Epidermal melanocyte (primary cell): Measurements from ENCODE around the gene UBE2L5.
A peak's percentile ranks its signal among the peaks of the same experiment; 100 is the strongest.

Source experiments
- DNase-seq: peaks from one replicate; pipeline ENCODE4 v3.0.0; 2011; ENCODE audit warnings: low spot score; ENCODE audit not compliant: insufficient read length

The UBE2L5 gene

GRCh38 chr13:30404207-30404606 lies 18.1 kb upstream of the UBE2L5 start:
- DNase-seq, result no peak

GRCh38 chr13:30406779-30407416 lies 15.4 kb upstream of the UBE2L5 start:
- no peak for DNase-seq

GRCh38 chr13:30408319-30409101 lies 13.8 kb upstream of the UBE2L5 start:
- peak; percentile 68 for DNase-seq

- no peak for DNase-seq
Observed at GRCh38 chr13:30409886-30410704, 12.2 kb upstream of the UBE2L5 start.

- DNase-seq, result no peak
Observed at GRCh38 chr13:30410705-30411125, 11.6 kb upstream of the UBE2L5 start.

GRCh38 chr13:30412346-30412745 lies 9.9 kb upstream of the UBE2L5 start:
- DNase-seq, result no peak

- no peak for DNase-seq
Observed at GRCh38 chr13:30413842-30414241, 8.5 kb upstream of the UBE2L5 start.

- DNase-seq, result no peak
Observed at GRCh38 chr13:30415430-30416030, 6.8 kb upstream of the UBE2L5 start.

GRCh38 chr13:30416471-30416870 lies 5.8 kb upstream of the UBE2L5 start:
- DNase-seq, result no peak

GRCh38 chr13:30418075-30418716 lies 4.1 kb upstream of the UBE2L5 start:
- no peak for DNase-seq

GRCh38 chr13:30418717-30419459 lies 3.4 kb upstream of the UBE2L5 start:
- no peak for DNase-seq

GRCh38 chr13:30421093-30422053 lies 920 bp upstream of the UBE2L5 start:
- DNase-seq, result peak; percentile 50

- DNase-seq, result no peak
Observed at GRCh38 chr13:30423891-30424290, 1.6 kb downstream of the UBE2L5 start.

- DNase-seq, result no peak
Observed at GRCh38 chr13:30429235-30429634, 6.9 kb downstream of the UBE2L5 start.

GRCh38 chr13:30429721-30430694 lies 7.7 kb downstream of the UBE2L5 start:
- DNase-seq, result peak; percentile 32

GRCh38 chr13:30431269-30431940 lies 9.1 kb downstream of the UBE2L5 start:
- no peak for DNase-seq

GRCh38 chr13:30435911-30436451 lies 13.7 kb downstream of the UBE2L5 start:
- no peak for DNase-seq
